MG63 (cell line): ENCODE measurements around the gene KLHL5. TPM values are rescaled to one million over a fixed set of nuclear protein-coding genes. Genes with fewer than 3 reads are reported as not detected.
"Not testable (repeated sequence)": the region's sequence is repeated elsewhere in the genome, so short reads cannot be mapped to it uniquely, and the experiment has no call there.

Experiments used
- DNase-seq: peaks from one replicate; pipeline ENCODE4 v3.0.0-alpha.2; 2020
- H3K27me3 ChIP-seq: fragments of 250-450 bp; sonication (Bioruptor Pico); 2 replicates; pipeline ENCODE4 v1.5.1; 2020; ENCODE audit warnings: mild to moderate bottlenecking, moderate library complexity
- H3K36me3 ChIP-seq: fragments of 250-450 bp; sonication (Bioruptor Pico); 2 replicates; pipeline ENCODE4 v1.5.1; 2020; ENCODE audit warnings: mild to moderate bottlenecking, moderate library complexity
- H3K4me3 ChIP-seq: fragments of 250-450 bp; sonication (Bioruptor Pico); 2 replicates; pipeline ENCODE4 v1.5.1; 2020; ENCODE audit warnings: mild to moderate bottlenecking, moderate library complexity
- H3K9me3 ChIP-seq: fragments of 250-450 bp; sonication (Bioruptor Pico); 2 replicates; pipeline ENCODE4 v1.5.1; 2020; ENCODE audit warnings: mild to moderate bottlenecking, moderate library complexity
- total RNA-seq: library from RNA; depleted of rRNA; stranded (reverse); fragments of >200 nt; shearing (Covaris generic); gene quantifications from 2 replicates; pipeline ENCODE4 v1.2.3, GENCODE V29; 2014; ENCODE audit warnings: low replicate concordance; rRNA removed

The KLHL5 gene
- 50.8 and 78.7 TPM in 2 replicates for total RNA-seq

- no peak for DNase-seq
- Histone ChIP-seq H3K4me3 (no peak within 1 kb of the TSS), H3K27me3 (no peaks in the 10 kb centered on the region), H3K36me3 (no peaks in the 10 kb centered on the region), H3K9me3 (no peaks in the 10 kb centered on the region)
Measured at GRCh38 chr4:39062094-39062769, at the start of gene KLHL5. TSS of gene KLHL5 (plus strand) at chr4:39062232. CDS start at chr4:39062653, 421 bp downstream.

GRCh38 chr4:39014028-39014427 lies 48.0 kb upstream of the KLHL5 start:
- Histone ChIP-seq H3K4me3 (no peak overlapping the region), H3K36me3 (no peaks in the 10 kb centered on the region), H3K9me3 (no peaks in the 10 kb centered on the region), H3K27me3 (no peaks in the 10 kb centered on the region)
- no peak for DNase-seq

GRCh38 chr4:39020130-39020529 lies 41.9 kb upstream of the KLHL5 start:
- H3K4me3 ChIP-seq: no peak overlapping the region
- no peak for DNase-seq
- no peaks in the 10 kb centered on the region for H3K36me3 ChIP-seq
- no peaks in the 10 kb centered on the region for H3K27me3 ChIP-seq
- no peaks in the 10 kb centered on the region for H3K9me3 ChIP-seq

GRCh38 chr4:39021631-39022030 lies 40.4 kb upstream of the KLHL5 start:
- Histone ChIP-seq H3K4me3 (no peak overlapping the region), H3K27me3 (no peaks in the 10 kb centered on the region), H3K9me3 (no peaks in the 10 kb centered on the region), H3K36me3 (no peaks in the 10 kb centered on the region)
- DNase-seq: no peak

- no peaks in the 10 kb centered on the region for H3K27me3 ChIP-seq
- H3K4me3 ChIP-seq: no peak overlapping the region
- no peaks in the 10 kb centered on the region for H3K36me3 ChIP-seq
- no peak for DNase-seq
- H3K9me3 ChIP-seq: no peaks in the 10 kb centered on the region
Measured at GRCh38 chr4:39022241-39022640, 39.8 kb upstream of the KLHL5 start.

- H3K9me3 ChIP-seq: no peaks in the 10 kb centered on the region
- H3K36me3 ChIP-seq: no peaks in the 10 kb centered on the region
- DNase-seq: no peak
- H3K4me3 ChIP-seq: no peak overlapping the region
- H3K27me3 ChIP-seq: no peaks in the 10 kb centered on the region
Measured at GRCh38 chr4:39023059-39023458, 39.0 kb upstream of the KLHL5 start.

- Histone ChIP-seq H3K27me3 (no peaks in the 10 kb centered on the region), H3K36me3 (no peaks in the 10 kb centered on the region), H3K9me3 (no peaks in the 10 kb centered on the region), H3K4me3 (no peak overlapping the region)
- DNase-seq: no peak
Measured at GRCh38 chr4:39024311-39024865, 37.6 kb upstream of the KLHL5 start.

- DNase-seq: no peak
- Histone ChIP-seq H3K4me3 (no peak overlapping the region), H3K9me3 (no peaks in the 10 kb centered on the region), H3K27me3 (no peaks in the 10 kb centered on the region), H3K36me3 (no peaks in the 10 kb centered on the region)
Measured at GRCh38 chr4:39025552-39026085, 36.4 kb upstream of the KLHL5 start.

GRCh38 chr4:39026096-39026495 lies 35.9 kb upstream of the KLHL5 start:
- DNase-seq: no peak
- no peaks in the 10 kb centered on the region for H3K9me3 ChIP-seq
- no peak overlapping the region for H3K4me3 ChIP-seq
- no peaks in the 10 kb centered on the region for H3K36me3 ChIP-seq
- H3K27me3 ChIP-seq: no peaks in the 10 kb centered on the region

GRCh38 chr4:39029752-39030694 lies 32.0 kb upstream of the KLHL5 start:
- no peak for DNase-seq
- Histone ChIP-seq H3K36me3 (no peaks in the 10 kb centered on the region), H3K27me3 (no peaks in the 10 kb centered on the region), H3K4me3 (peak overlapping the region; percentile 22), H3K9me3 (no peaks in the 10 kb centered on the region)

- no peak for DNase-seq
- peak overlapping the region; percentile 22 for H3K4me3 ChIP-seq
- no peaks in the 10 kb centered on the region for H3K36me3 ChIP-seq
- no peaks in the 10 kb centered on the region for H3K27me3 ChIP-seq
- no peaks in the 10 kb centered on the region for H3K9me3 ChIP-seq
Measured at GRCh38 chr4:39030725-39031124, 31.3 kb upstream of the KLHL5 start.

GRCh38 chr4:39031590-39032020 lies 30.4 kb upstream of the KLHL5 start:
- not testable (repeated sequence) for H3K36me3 ChIP-seq, H3K27me3 ChIP-seq, H3K9me3 ChIP-seq, DNase-seq
- peak overlapping the region; percentile 22 for H3K4me3 ChIP-seq

- DNase-seq: no peak
- Histone ChIP-seq H3K36me3 (no peaks in the 10 kb centered on the region), H3K4me3 (peak within 1 kb of the TSS; percentile 22), H3K9me3 (no peaks in the 10 kb centered on the region), H3K27me3 (no peaks in the 10 kb centered on the region)
Measured at GRCh38 chr4:39032218-39033085, 29.6 kb upstream of the KLHL5 start, which contains the start of gene TMEM156. TSS of gene TMEM156 (minus strand) at chr4:39032409. CDS start at chr4:39032313, 96 bp downstream.

GRCh38 chr4:39036172-39036571 lies 25.9 kb upstream of the KLHL5 start:
- Histone ChIP-seq H3K27me3 (no peaks in the 10 kb centered on the region), H3K36me3 (no peaks in the 10 kb centered on the region), H3K4me3 (no peak overlapping the region), H3K9me3 (no peaks in the 10 kb centered on the region)
- DNase-seq: peak; percentile 55

GRCh38 chr4:39037491-39037825 lies 24.6 kb upstream of the KLHL5 start:
- Histone ChIP-seq H3K36me3 (no peaks in the 10 kb centered on the region), H3K4me3 (no peak overlapping the region), H3K27me3 (no peaks in the 10 kb centered on the region), H3K9me3 (no peaks in the 10 kb centered on the region)
- peak; percentile 13 for DNase-seq

GRCh38 chr4:39037941-39038340 lies 24.1 kb upstream of the KLHL5 start:
- H3K27me3 ChIP-seq: no peaks in the 10 kb centered on the region
- DNase-seq: no peak
- H3K4me3 ChIP-seq: no peak overlapping the region
- no peaks in the 10 kb centered on the region for H3K9me3 ChIP-seq
- no peaks in the 10 kb centered on the region for H3K36me3 ChIP-seq
